K562 (cell line): Measurements from ENCODE around the gene APOM. TPM values are rescaled to one million over a fixed set of nuclear protein-coding genes. Genes with fewer than 3 reads are reported as not detected.

Experiments
- ATAC-seq: fragments of 200-7000 bp; cut with Tn5 transposase; 3 replicates; pipeline ENCODE4 v1.9.1; 2020; ENCODE audit warnings: moderate library complexity
- BruUV-seq: library from RNA; stranded (reverse); fragments of 400-500 nt; replicated peaks from 2 replicates; lab custom pipeline; 2021; lab: Mats Ljungman, UMichigan
- CTCF ChIA-PET: fragments of 300-600 bp; formaldehyde crosslinking; extraction: SDS; loops from one replicate; lab custom pipeline; 2021; ENCODE audit warnings: low intra/inter-chr PET ratio; lab: Yijun Ruan, JAX
- POLR2A ChIA-PET: fragments of 300-600, 350-650 bp; sonication (Branson Sonifier 250); formaldehyde crosslinking; extraction: SDS; loops from one replicate; lab custom pipeline; 2021; ENCODE audit warnings: antibody characterized with exemption, inconsistent platforms; lab: Yijun Ruan, JAX
- DNase-seq, 4 experiments: peaks; one replicate each; pipeline versions ENCODE4 v3.0.0 to v3.0.0-alpha.2; 2011 to 2018; ENCODE audit warnings: low spot score in 3 of 4, mixed read lengths in 3 of 4; ENCODE audit errors: extremely low read depth in 1 of 4
- FAIRE-seq: peaks from 2 replicates; lab custom pipeline; 2011; peaks lifted over from hg19 to GRCh38; lab: Jason Lieb, UNC
- H2AFZ ChIP-seq: 2 replicates; pipeline ENCODE4 v1.6.0; 2011; ENCODE audit warnings: low read depth, low read length, control low read depth, inconsistent platforms
- H3K27ac ChIP-seq: fragments of 200-600 bp; 3 replicates; pipeline ENCODE4 v1.8.0; 2011; ENCODE audit warnings: low read depth, mild to moderate bottlenecking, control low read depth, inconsistent platforms, low read length, moderate library complexity, mixed read lengths; ENCODE audit errors: extremely low read depth
- H3K27me3 ChIP-seq, 2 experiments: fragments of 300-600 bp in 1 of 2; 2 replicates in 1 of 2; 3 replicates in 1 of 2; pipeline versions ENCODE4 v1.6.0 to v1.8.0; 2011; ENCODE audit warnings: inconsistent platforms in 2 of 2, low read length in 2 of 2, mild to moderate bottlenecking in 1 of 2, mixed read lengths in 1 of 2, moderate library complexity in 1 of 2; ENCODE audit not compliant: control insufficient read depth in 2 of 2, insufficient read depth in 2 of 2
- H3K36me3 ChIP-seq: fragments of 300-600 bp; 3 replicates; pipeline ENCODE4 v1.8.0; 2011; ENCODE audit warnings: mild to moderate bottlenecking, low read length, inconsistent platforms; ENCODE audit not compliant: control insufficient read depth, insufficient read depth
- H3K4me1 ChIP-seq, 2 experiments: fragments of 200-600 bp in 1 of 2; replicated peaks in 1 of 2; 2 replicates in 1 of 2; 3 replicates in 1 of 2; pipeline versions ENCODE4 v1.5.1 to v1.8.0; 2011; ENCODE audit warnings: inconsistent platforms in 2 of 2, low read length in 2 of 2, mild to moderate bottlenecking in 1 of 2, mixed read lengths in 1 of 2, moderate library complexity in 1 of 2; ENCODE audit not compliant: control insufficient read depth in 2 of 2, insufficient read depth in 2 of 2
- H3K4me2 ChIP-seq: 2 replicates; pipeline ENCODE4 v1.6.1; 2011; ENCODE audit warnings: low read length, control low read depth, inconsistent platforms, mixed read lengths; ENCODE audit not compliant: insufficient read depth
- H3K4me3 ChIP-seq: fragments of 200-600 bp; sonication (generic), shearing (Covaris generic); 2 replicates; pipeline ENCODE4 v1.5.1; 2016; ENCODE audit warnings: control low read depth, inconsistent platforms
- H3K79me2 ChIP-seq: fragments of 200-600 bp; 3 replicates; pipeline ENCODE4 v1.8.0; 2011; ENCODE audit warnings: low read length, inconsistent platforms; ENCODE audit not compliant: control insufficient read depth, insufficient read depth
- H3K9ac ChIP-seq, 2 experiments: 2 replicates each; pipeline versions ENCODE4 v1.6.0 to v1.6.1; 2011; ENCODE audit warnings: low read depth in 2 of 2, low read length in 2 of 2, control low read depth in 1 of 2, inconsistent platforms in 1 of 2, mild to moderate bottlenecking in 1 of 2, mixed read lengths in 1 of 2; ENCODE audit not compliant: insufficient read depth in 1 of 2
- H3K9me1 ChIP-seq: one replicate; pipeline ENCODE4 v1.6.0; 2011; ENCODE audit warnings: inconsistent platforms, mild to moderate bottlenecking, low read length, moderate library complexity; ENCODE audit not compliant: control insufficient read depth, insufficient read depth
- H3K9me3 ChIP-seq: replicated peaks from 2 replicates; pipeline ENCODE4 v1.5.1; 2011; ENCODE audit warnings: low read depth, low read length, inconsistent platforms; ENCODE audit not compliant: control insufficient read depth, insufficient read depth
- H4K20me1 ChIP-seq: replicated peaks from 2 replicates; pipeline ENCODE4 v1.6.1; 2011; ENCODE audit warnings: low read length, inconsistent platforms, mixed read lengths; ENCODE audit not compliant: control insufficient read depth, insufficient read depth
- CTBP1 ChIP-seq: fragments of 450-650 bp; IDR thresholded peaks from 2 replicates; pipeline ENCODE4 v1.6.1; 2016; ENCODE audit warnings: borderline replicate concordance
- NONO ChIP-seq, 2 experiments: fragments of 200-400 bp in 1 of 2; fragments of 450-650 bp in 1 of 2; formaldehyde crosslinking in 1 of 2; IDR thresholded peaks; 2 replicates each; pipeline ENCODE4 v1.6.1; 2017; ENCODE audit warnings: low read depth in 2 of 2, mild to moderate bottlenecking in 2 of 2, moderate library complexity in 2 of 2, low read length in 1 of 2
- PTTG1 ChIP-seq: fragments of 450-650 bp; IDR thresholded peaks from 2 replicates; pipeline ENCODE4 v1.6.1; 2016; ENCODE audit warnings: low read depth, mild to moderate bottlenecking, missing genetic modification characterization, missing compliant biosample characterization
- ZNF263 ChIP-seq: sonication (generic); formaldehyde crosslinking; IDR thresholded peaks from 2 replicates; pipeline ENCODE4 v1.8.0; 2022; ENCODE audit warnings: mild to moderate bottlenecking, missing genetic modification reagents, borderline replicate concordance
- WGBS: fragments of 100-300 bp; shearing (Covaris generic); methylation state at CpG from one replicate; pipeline ENCODE4 v1.1.6; 2016; ENCODE audit warnings: low coverage, mixed read lengths; ENCODE audit not compliant: insufficient coverage; ENCODE audit errors: missing lambda C conversion rate; 5-methylcytosine and 5-hydroxymethylcytosine counted together
- in situ Hi-C: fragments of 300-500 bp; cut with MboI; formaldehyde crosslinking; loops from 4 replicates; pipeline ENCODE4 v1.15.0; 2018; ENCODE audit warnings: inconsistent platforms, mixed read lengths
- intact Hi-C: fragments of 100-400 bp; cut with micrococcal nuclease; formaldehyde crosslinking; loops from 2 replicates; pipeline ENCODE4 v1.14.2; 2022
- polyA plus RNA-seq, 8 experiments: library from polyadenylated mRNA; depleted of rRNA in 4 of 8; stranded (reverse) in 5 of 8; unstranded in 3 of 8; fragments of >200 nt; fragmentation: Nextera tagmentation in 2 of 8; fragmentation: Illumina TruSeq in 1 of 8; extraction: Ambion mirVana in 2 of 8; extraction: Trizol in 1 of 8; gene quantifications; 2 replicates each; pipeline versions ENCODE4 v1.2.1 to v1.2.3, GENCODE V29; 2011 to 2014; ENCODE audit warnings: inconsistent platforms in 1 of 8, missing spikeins in 1 of 8
- total RNA-seq, 7 experiments: library from RNA; depleted of rRNA in 6 of 7; stranded (reverse); fragments of >200 nt in 6 of 7; fragmentation: Illumina TruSeq in 2 of 7; extraction: Trizol in 2 of 7; gene quantifications; 2 replicates each; pipeline versions ENCODE4 v1.2.1 to v1.2.3, GENCODE V29; 2011 to 2021; ENCODE audit warnings: low replicate concordance in 1 of 7
- TF ChIP-seq, protein P1 (sequence below): fragments of 450-650 bp; IDR thresholded peaks from 2 replicates; pipeline ENCODE4 v1.7.1; 2018; ENCODE audit warnings: mild to moderate bottlenecking, low read depth; ENCODE audit not compliant: partially characterized antibody
- TF ChIP-seq, protein P2 (sequence below): fragments of 250-450 bp; sonication (Bioruptor Pico); IDR thresholded peaks from 2 replicates; pipeline ENCODE4 v1.8.0; 2022; ENCODE audit warnings: inconsistent platforms, mild to moderate bottlenecking, moderate library complexity, borderline replicate concordance
- TF ChIP-seq, protein P3 (sequence below): sonication (generic); formaldehyde crosslinking; IDR thresholded peaks from 2 replicates; pipeline ENCODE4 v1.8.1; 2023; ENCODE audit warnings: mild to moderate bottlenecking, missing genetic modification reagents

The APOM gene
- total and polyA plus RNA-seq, 9 of the 15 experiments (the other 6 are each of a cell fraction or from before 2014, with no cell fraction given): 5.7 to 24.3 (median 10.4) TPM

DNA sequence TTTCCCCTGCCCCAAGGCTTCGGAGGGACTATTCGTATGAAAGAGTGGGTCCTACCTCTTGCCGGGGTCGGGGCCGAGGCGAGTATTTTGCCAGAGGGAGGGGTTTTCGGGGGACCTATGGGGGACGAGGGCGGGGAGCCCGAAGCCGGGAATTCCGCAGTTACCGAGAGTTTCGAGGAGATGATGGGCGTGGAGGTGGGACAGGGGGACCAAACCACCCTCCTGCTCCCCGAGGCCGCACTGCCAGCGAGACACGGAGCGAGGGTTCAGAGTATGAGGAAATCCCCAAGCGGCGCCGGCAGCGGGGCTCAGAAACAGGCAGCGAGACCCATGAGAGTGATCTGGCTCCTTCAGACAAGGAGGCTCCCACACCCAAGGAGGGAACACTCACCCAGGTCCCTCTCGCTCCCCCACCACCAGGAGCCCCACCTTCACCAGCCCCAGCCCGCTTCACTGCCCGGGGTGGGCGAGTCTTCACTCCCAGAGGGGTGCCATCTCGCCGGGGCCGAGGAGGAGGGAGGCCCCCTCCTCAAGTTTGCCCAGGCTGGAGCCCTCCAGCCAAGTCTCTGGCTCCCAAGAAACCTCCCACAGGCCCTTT, 23.9 kb upstream of the APOM start:
- no peak for DNase-seq
- no peak for FAIRE-seq
- CTCF ChIA-PET: no interaction called here
- Histone ChIP-seq H3K36me3 (peaks cover 100% of the 10 kb centered on the region), H2AFZ (no peak overlapping the region), H3K9me1 (no peaks in the 10 kb centered on the region), H3K4me3 (no peak overlapping the region), H3K4me1 (peaks cover 0 to 26% of the 10 kb centered on the region in 2 experiments; a peak in 1 of 5 replicates), H3K9ac (peak overlapping the region in 1 of 2 experiments; percentile 79; a peak in 2 of 4 replicates), H3K27me3 (no peaks in the 10 kb centered on the region), H3K27ac (no peak overlapping the region), H3K9me3 (no peaks in the 10 kb centered on the region), H4K20me1 (peaks cover 24% of the 10 kb centered on the region), H3K4me2 (no peak overlapping the region), H3K79me2 (peaks cover 21% of the 10 kb centered on the region; the same call in 1 of the 3 replicates)
- 96% methylated on average over 24 of the region's 32 CpGs for WGBS
- in situ Hi-C loops: no loop called here
- no TSS peak for BruUV-seq
- POLR2A ChIA-PET: interaction anchor here (0.8 to 14.8 kb wide), 3 partner anchors 4 to 20 kb away, joined by 10 to 274 read pairs (median 274); partner anchors contain the start of genes BAG6 and PRRC2A
- intact Hi-C loops: no loop called here
- peak; percentile 32 for ATAC-seq
- TF ChIP-seq NONO (IDR thresholded peaks at IDR 0.05; ENCODE audit: low read depth in 2 of 2, low read length in 1 of 2) (no peak), ZNF263 (CRISPR knock-in tag) (0 out of 2 replicates have a peak, but pooled peaks have one; percentile 36), CTBP1 (no peak), PTTG1 (tag) (no peak)
- TF ChIP-seq, protein P1, sequence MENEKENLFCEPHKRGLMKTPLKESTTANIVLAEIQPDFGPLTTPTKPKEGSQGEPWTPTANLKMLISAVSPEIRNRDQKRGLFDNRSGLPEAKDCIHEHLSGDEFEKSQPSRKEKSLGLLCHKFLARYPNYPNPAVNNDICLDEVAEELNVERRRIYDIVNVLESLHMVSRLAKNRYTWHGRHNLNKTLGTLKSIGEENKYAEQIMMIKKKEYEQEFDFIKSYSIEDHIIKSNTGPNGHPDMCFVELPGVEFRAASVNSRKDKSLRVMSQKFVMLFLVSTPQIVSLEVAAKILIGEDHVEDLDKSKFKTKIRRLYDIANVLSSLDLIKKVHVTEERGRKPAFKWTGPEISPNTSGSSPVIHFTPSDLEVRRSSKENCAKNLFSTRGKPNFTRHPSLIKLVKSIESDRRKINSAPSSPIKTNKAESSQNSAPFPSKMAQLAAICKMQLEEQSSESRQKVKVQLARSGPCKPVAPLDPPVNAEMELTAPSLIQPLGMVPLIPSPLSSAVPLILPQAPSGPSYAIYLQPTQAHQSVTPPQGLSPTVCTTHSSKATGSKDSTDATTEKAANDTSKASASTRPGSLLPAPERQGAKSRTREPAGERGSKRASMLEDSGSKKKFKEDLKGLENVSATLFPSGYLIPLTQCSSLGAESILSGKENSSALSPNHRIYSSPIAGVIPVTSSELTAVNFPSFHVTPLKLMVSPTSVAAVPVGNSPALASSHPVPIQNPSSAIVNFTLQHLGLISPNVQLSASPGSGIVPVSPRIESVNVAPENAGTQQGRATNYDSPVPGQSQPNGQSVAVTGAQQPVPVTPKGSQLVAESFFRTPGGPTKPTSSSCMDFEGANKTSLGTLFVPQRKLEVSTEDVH: peak; percentile 48
- TF ChIP-seq, protein P2, sequence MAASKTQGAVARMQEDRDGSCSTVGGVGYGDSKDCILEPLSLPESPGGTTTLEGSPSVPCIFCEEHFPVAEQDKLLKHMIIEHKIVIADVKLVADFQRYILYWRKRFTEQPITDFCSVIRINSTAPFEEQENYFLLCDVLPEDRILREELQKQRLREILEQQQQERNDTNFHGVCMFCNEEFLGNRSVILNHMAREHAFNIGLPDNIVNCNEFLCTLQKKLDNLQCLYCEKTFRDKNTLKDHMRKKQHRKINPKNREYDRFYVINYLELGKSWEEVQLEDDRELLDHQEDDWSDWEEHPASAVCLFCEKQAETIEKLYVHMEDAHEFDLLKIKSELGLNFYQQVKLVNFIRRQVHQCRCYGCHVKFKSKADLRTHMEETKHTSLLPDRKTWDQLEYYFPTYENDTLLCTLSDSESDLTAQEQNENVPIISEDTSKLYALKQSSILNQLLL (CRISPR knock-in tag): no peak
- TF ChIP-seq, protein P3, sequence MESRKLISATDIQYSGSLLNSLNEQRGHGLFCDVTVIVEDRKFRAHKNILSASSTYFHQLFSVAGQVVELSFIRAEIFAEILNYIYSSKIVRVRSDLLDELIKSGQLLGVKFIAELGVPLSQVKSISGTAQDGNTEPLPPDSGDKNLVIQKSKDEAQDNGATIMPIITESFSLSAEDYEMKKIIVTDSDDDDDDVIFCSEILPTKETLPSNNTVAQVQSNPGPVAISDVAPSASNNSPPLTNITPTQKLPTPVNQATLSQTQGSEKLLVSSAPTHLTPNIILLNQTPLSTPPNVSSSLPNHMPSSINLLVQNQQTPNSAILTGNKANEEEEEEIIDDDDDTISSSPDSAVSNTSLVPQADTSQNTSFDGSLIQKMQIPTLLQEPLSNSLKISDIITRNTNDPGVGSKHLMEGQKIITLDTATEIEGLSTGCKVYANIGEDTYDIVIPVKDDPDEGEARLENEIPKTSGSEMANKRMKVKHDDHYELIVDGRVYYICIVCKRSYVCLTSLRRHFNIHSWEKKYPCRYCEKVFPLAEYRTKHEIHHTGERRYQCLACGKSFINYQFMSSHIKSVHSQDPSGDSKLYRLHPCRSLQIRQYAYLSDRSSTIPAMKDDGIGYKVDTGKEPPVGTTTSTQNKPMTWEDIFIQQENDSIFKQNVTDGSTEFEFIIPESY (CRISPR knock-in tag): peak; percentile 47
